NCI-H2171 treated with DMSO at 0.1 percent for 48 hours (cell line): ENCODE data around the gene HYCC1.
A peak's percentile ranks its signal among the peaks of the same experiment; 100 is the strongest.

Experiments
- DNase-seq: peaks from one replicate; lab custom pipeline; 2025; lab: John Stamatoyannopoulos, UW

The HYCC1 gene

GRCh38 chr7:23016345-23017253 lies 2.7 kb upstream of the HYCC1 start:
- no peak for DNase-seq

- DNase-seq, result no peak
These were observed 751 bp upstream of the HYCC1 start for GRCh38 chr7:23014681-23015080.

GRCh38 chr7:23012908-23013714 lies 819 bp downstream of the HYCC1 start:
- DNase-seq, result peak; percentile 48

- no peak for DNase-seq
These were observed 1.7 kb downstream of the HYCC1 start for GRCh38 chr7:23012186-23012585.

GRCh38 chr7:23011222-23011924 lies 2.6 kb downstream of the HYCC1 start:
- DNase-seq, result no peak

- DNase-seq, result no peak
These were observed 4.6 kb downstream of the HYCC1 start for GRCh38 chr7:23009303-23009702.

- DNase-seq, result no peak
These were observed 9.7 kb downstream of the HYCC1 start for GRCh38 chr7:23004247-23004520.

- no peak for DNase-seq
These were observed 10.3 kb downstream of the HYCC1 start for GRCh38 chr7:23003505-23004246.

GRCh38 chr7:23002698-23003097 lies 11.2 kb downstream of the HYCC1 start:
- no peak for DNase-seq

- DNase-seq, result no peak
These were observed 12.3 kb downstream of the HYCC1 start for GRCh38 chr7:23001610-23002009.

GRCh38 chr7:23000597-23001360 lies 13.2 kb downstream of the HYCC1 start:
- DNase-seq, result no peak

GRCh38 chr7:22998519-22998896 lies 15.4 kb downstream of the HYCC1 start:
- peak; percentile 81 for DNase-seq

- DNase-seq, result no peak
These were observed 15.9 kb downstream of the HYCC1 start for GRCh38 chr7:22997871-22998518.

- DNase-seq, result no peak
These were observed 17.5 kb downstream of the HYCC1 start for GRCh38 chr7:22996470-22996869.

GRCh38 chr7:22995011-22995410 lies 18.9 kb downstream of the HYCC1 start:
- DNase-seq, result no peak

GRCh38 chr7:22992874-22993840 lies 20.8 kb downstream of the HYCC1 start:
- no peak for DNase-seq

- no peak for DNase-seq
These were observed 23.4 kb downstream of the HYCC1 start for GRCh38 chr7:22990588-22990949.

- no peak for DNase-seq
These were observed 24.0 kb downstream of the HYCC1 start for GRCh38 chr7:22989643-22990587.
